Fibroblast of mammary gland (primary cell): Measurements from ENCODE around the gene CHI3L2.

ENCODE experiments used
- DNase-seq: peaks from one replicate; pipeline ENCODE4 v3.0.0-alpha.2; 2010; ENCODE audit warnings: low read depth
- H3K4me3 ChIP-seq: 2 replicates; pipeline ENCODE4 v1.5.1; 2011; ENCODE audit warnings: low read depth, mild to moderate bottlenecking, low read length, moderate library complexity; ENCODE audit not compliant: control insufficient read depth
- TF ChIP-seq, protein P1 (sequence below): conservative IDR thresholded peaks from 2 replicates; pipeline ENCODE4 v1.5.1; 2011; ENCODE audit warnings: low read depth, low read length, inconsistent platforms; ENCODE audit not compliant: control insufficient read depth, insufficient read depth

Gene CHI3L2

DNA sequence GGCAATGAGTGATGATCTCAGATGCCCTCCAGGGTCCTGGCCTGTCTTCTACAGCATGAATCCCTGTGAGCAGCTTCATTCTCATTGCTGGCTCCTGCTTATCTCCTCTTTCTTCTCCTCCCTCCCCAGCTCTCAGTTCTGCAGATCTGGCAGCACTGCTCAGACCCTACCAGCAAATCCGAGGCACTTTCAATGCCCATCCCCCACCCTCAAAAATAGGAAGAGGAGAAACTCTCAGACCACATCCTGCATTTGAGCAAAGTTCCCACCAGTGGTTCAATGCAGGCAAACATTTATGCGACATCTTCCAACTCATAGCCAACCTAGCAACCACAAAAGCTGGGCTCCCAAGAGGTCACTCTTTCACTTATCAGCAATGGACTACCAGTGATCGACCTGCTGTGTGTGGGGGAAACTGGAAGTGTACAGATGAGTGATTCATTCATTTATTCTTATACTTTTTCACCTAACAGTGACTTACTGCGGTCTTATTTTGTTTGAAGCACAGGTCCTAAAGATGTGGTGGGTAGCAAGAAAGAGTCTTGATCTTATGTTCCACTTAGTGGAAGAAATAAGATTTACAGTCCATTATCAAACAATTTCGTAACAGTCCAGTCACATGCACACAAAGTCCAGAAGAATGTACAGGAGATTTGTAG is 5.8 kb upstream of the CHI3L2 start:
- TF ChIP-seq, protein P1, sequence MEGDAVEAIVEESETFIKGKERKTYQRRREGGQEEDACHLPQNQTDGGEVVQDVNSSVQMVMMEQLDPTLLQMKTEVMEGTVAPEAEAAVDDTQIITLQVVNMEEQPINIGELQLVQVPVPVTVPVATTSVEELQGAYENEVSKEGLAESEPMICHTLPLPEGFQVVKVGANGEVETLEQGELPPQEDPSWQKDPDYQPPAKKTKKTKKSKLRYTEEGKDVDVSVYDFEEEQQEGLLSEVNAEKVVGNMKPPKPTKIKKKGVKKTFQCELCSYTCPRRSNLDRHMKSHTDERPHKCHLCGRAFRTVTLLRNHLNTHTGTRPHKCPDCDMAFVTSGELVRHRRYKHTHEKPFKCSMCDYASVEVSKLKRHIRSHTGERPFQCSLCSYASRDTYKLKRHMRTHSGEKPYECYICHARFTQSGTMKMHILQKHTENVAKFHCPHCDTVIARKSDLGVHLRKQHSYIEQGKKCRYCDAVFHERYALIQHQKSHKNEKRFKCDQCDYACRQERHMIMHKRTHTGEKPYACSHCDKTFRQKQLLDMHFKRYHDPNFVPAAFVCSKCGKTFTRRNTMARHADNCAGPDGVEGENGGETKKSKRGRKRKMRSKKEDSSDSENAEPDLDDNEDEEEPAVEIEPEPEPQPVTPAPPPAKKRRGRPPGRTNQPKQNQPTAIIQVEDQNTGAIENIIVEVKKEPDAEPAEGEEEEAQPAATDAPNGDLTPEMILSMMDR, result no peak
- no peak for DNase-seq
- H3K4me3 ChIP-seq, result no peak overlapping the region

DNA sequence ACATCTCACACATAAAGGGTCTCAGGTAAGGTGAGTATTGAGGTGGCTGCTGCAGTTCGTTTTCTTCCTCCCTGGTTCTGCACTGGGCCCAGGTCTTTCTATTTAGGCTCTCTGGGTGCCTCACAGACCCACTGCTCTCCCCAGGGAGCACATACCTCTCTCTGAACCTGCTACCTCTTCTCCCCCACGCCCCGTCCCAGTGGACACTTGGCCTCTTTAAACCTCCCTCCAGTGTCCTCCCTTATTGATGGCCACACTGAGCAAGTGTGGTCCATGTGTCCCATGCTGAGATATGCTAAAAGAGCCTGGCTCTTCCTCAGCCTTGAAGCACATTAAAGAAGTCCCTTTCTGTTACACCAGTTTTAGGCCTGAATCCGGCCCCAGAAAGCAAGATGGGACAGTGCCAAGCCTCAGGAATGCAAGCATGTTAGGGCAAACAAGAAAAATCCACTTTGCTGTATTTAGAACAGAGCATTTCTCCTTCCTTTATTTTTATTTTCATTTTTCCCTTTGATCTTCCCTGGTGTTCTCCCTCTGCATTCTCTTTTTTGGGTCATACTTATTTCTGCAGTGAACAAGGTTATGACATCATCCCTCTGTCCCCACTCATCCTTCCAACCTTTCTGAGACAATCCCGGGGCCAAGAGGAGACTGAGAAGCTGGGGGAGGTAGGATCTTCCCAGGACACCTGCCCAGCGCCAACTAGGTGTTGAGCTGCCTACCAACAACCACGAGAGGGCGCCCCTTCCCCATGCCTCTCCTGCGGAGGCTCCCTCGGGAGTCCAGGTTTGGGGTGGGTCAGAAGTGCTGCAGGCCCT is 5.0 kb upstream of the CHI3L2 start:
- H3K4me3 ChIP-seq, result no peak overlapping the region
- TF ChIP-seq, protein P1, result peak; percentile 98
- DNase-seq, result peak; percentile 65

DNA sequence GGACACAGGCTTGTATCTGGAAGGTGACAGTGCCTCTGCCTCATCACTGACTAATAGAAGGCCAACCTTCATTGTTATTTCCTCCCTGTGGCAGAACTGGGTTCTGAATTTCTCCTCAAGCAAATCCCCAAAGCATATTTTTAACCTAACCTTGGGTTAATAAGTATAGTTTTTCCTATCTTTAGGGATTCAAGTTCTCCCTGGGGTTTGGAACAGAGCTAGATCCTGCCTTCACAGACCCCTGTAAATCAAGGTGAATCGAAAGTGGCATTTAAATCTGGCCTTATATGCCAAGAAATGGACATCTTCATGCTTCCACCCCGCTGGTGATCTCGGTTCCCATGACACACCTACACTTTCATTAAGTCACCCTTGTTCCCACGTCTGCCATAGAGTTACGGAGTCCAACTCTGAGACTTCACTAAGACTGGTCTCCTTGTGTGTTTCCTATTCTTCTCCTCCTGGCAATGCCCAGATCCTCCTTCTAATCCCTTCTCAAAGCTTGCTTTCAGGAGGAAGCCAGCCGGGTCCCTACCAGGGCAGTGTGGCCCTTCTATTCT is 4.3 kb upstream of the CHI3L2 start:
- no peak overlapping the region for H3K4me3 ChIP-seq

DNA sequence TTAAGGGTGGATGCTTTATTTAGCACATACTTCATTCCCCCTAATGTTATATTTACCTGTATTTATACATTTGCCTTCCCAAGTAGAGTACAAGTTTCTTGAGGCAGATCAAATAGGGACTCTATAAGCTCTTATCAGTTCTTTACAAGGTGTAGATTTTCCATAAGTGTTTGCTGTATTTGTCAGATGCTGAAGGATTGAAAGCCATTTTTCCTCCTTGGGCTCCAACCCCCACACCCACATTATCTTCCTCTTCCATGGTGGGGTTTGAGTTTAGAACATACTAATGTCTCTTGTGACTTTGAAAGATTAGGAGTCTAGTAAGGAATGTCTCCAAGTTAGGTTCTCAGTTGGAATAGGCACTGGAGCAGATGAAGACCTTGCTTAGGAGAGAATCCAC is 2.4 kb upstream of the CHI3L2 start:
- TF ChIP-seq, protein P1, result no peak
- no peak for DNase-seq
- H3K4me3 ChIP-seq, result no peak overlapping the region

More for the DNA sequence above, 4.3 kb upstream of the CHI3L2 start:
- TF ChIP-seq, protein P1, result no peak
- DNase-seq, result no peak

DNA sequence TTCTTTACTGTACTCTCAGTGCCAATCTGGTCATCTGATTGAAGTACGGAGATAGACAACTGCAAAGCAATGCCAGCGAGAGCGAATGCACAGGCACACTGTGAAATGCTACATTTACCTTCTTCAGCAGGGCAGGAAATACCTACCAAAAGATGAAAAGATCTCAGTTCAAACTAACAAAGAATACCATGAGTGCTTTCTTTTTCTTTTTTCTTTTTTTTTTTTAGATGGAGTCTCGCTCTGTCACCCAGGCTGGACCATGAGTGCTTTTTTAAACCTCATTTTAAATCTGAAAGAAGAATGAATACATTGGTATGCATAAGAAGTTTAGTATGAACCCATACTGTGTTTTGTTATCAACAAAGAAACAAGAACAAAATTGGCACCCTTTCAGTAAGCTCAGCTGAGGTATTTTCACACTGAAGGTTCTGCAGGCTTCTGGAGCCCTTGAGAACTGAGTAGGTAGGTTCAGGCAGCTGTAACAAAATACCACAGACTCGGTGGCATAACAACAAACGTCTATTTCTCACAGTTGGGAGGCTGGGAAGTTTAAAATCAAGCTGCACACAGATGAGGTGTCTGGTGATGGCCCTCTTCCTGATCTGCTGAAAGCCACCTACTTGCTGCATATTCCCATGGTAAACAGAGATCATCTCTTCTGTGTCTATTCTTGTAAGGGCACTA is 1.7 kb upstream of the CHI3L2 start:
- no peak overlapping the region for H3K4me3 ChIP-seq
- no peak for DNase-seq
- TF ChIP-seq, protein P1, result no peak
